Measurements from ENCODE around the gene KRTAP17-1. TPM values are rescaled to one million over a fixed set of nuclear protein-coding genes. Genes with fewer than 3 reads are reported as not detected.
A peak's percentile ranks its signal among the peaks of the same experiment; 100 is the strongest.

KRTAP17-1 gene
- total and polyA plus RNA-seq, 2 of the 4 experiments (the other 2 are of a cell fraction): not detected

GRCh38 chr17:41329279-41329948 lies 13.9 kb upstream of the KRTAP17-1 start:
- ATAC-seq (ENCODE audit: low read depth): peak; percentile 96
- H3K27me3 ChIP-seq (ENCODE audit: control insufficient read depth, insufficient read depth, low read length): no peaks in the 10 kb centered on the region
- dilution Hi-C loops (cut with HindIII; ENCODE audit: low sequenced_read_pairs, unreplicated experiment) (no loop called here), in situ Hi-C loops (cut with MboI; ENCODE audit: low sequenced_read_pairs) (no loop called here), intact Hi-C loops (cut with micrococcal nuclease) (loop anchor here (1.0 to 2.0 kb wide), 3 partner anchors 167 to 420 kb away; no protein-coding TSS in a partner anchor)
- no peaks in the 10 kb centered on the region for H3K36me3 ChIP-seq (ENCODE audit: control insufficient read depth, insufficient read depth, low read length)
- H3K27ac ChIP-seq (ENCODE audit: insufficient read depth, low read length): no peak overlapping the region
- TF ChIP-seq CTCF (conservative IDR thresholded peaks at IDR 0.05; ENCODE audit: low read depth, low read length) (peak; percentile 79), SMC3 (IDR thresholded peaks at IDR 0.05; ENCODE audit: low read depth, low read length) (peak; percentile 82), RCOR1 (IDR thresholded peaks at IDR 0.05; ENCODE audit: insufficient replicate concordance, low read length) (no peak), NFE2L2 (IDR thresholded peaks at IDR 0.05; ENCODE audit: low read depth, low read length) (no peak), RAD21 (IDR thresholded peaks at IDR 0.05; ENCODE audit: low read length) (peak; percentile 82)
- H2AFZ ChIP-seq (replicated peaks; ENCODE audit: low read length, poor library complexity): peak overlapping the region; percentile 87
- peak overlapping the region; percentile 4; the same call in 2 of the 3 replicates for H2BK15ac ChIP-seq (ENCODE audit: low read depth, low read length)
- no peak overlapping the region for H3K14ac ChIP-seq (replicated peaks; ENCODE audit: low read depth, low read length)
- H3K4me2 ChIP-seq (ENCODE audit: low read depth, low read length): no peak overlapping the region
- H2BK5ac ChIP-seq (ENCODE audit: low read depth, low read length, poor library complexity, severe bottlenecking): no peak overlapping the region
- peak overlapping the region; percentile 63 for H4K91ac ChIP-seq (ENCODE audit: insufficient read depth, low read depth, low read length)
- H3K4me1 ChIP-seq (ENCODE audit: control insufficient read depth, insufficient read depth, low read length): no peaks in the 10 kb centered on the region
- no peak overlapping the region for H3K9ac ChIP-seq (ENCODE audit: low read depth, low read length)
- H4K8ac ChIP-seq (ENCODE audit: low read depth in 2 of 2, low read length in 2 of 2): peak overlapping the region in 1 of 2 experiments; percentile 71; a peak in 1 of 4 replicates
- ChIA-PET POLR2A (ENCODE audit: unreplicated experiment) (interaction anchor here (0.5 kb wide), 1 partner anchor 107 kb away, joined by 3 read pairs; no protein-coding TSS in a partner anchor), CTCF (interaction anchor here (0.9 to 1.5 kb wide), 7 partner anchors 8 to 420 kb away, joined by 3 to 8 read pairs (median 4); no protein-coding TSS in a partner anchor)
- no peaks in the 10 kb centered on the region for H3K9me3 ChIP-seq (ENCODE audit: control insufficient read depth, insufficient read depth, low read length)
- no TSS peak for BruUV-seq (replicated peaks)
- H4K5ac ChIP-seq (ENCODE audit: low read depth, low read length): no peak overlapping the region
- WGBS, 2 experiments (ENCODE audit: extremely low coverage in 2 of 2, insufficient read length in 1 of 2): 5% methylated on average over 2 of the region's 13 CpGs; no CpG with 5 or more reads in 1 of the 2 experiments
- peak overlapping the region; percentile 88 for H2BK120ac ChIP-seq (ENCODE audit: low read depth, low read length)
- H2AK5ac ChIP-seq (ENCODE audit: low read depth, low read length): peak overlapping the region; percentile 84
- peaks cover 3% of the 10 kb centered on the region; the same call in 1 of the 2 replicates for H3K9me1 ChIP-seq (ENCODE audit: insufficient read depth, low read length)
- no peaks in the 10 kb centered on the region for H3K79me1 ChIP-seq (ENCODE audit: low read depth in 1 of 2, low read length in 2 of 2)
- H3K23ac ChIP-seq (ENCODE audit: low read depth, low read length): no peak overlapping the region
- H3K4ac ChIP-seq (ENCODE audit: low read depth, low read length): peak overlapping the region; percentile 72
- H2AK9ac ChIP-seq (replicated peaks; ENCODE audit: low read depth, low read length, poor library complexity): peak overlapping the region; percentile 87
- H2BK20ac ChIP-seq (ENCODE audit: low read depth, low read length): peak overlapping the region; percentile 45
- peak; percentile 56 for DNase-seq
- no peaks in the 10 kb centered on the region for H4K20me1 ChIP-seq (ENCODE audit: insufficient read depth, low read length)
- peak overlapping the region; percentile 17; the same call in 1 of the 2 replicates for H3K56ac ChIP-seq (ENCODE audit: extremely low read depth, insufficient read depth, low read length)
- no peak overlapping the region for H3K4me3 ChIP-seq (ENCODE audit: insufficient read depth, low read depth, low read length)
- H3K18ac ChIP-seq (ENCODE audit: low read depth, low read length): no peak overlapping the region
